OCI-LY7 (cell line): ENCODE data around the gene SPAG9. TPM values are rescaled to one million over a fixed set of nuclear protein-coding genes. Genes with fewer than 3 reads are reported as not detected.

ENCODE experiments used
- BruUV-seq: library from RNA; stranded (reverse); fragments of 400-500 nt; replicated peaks from 2 replicates; lab custom pipeline; 2021; lab: Mats Ljungman, UMichigan
- CTCF ChIA-PET: fragments of 300-600 bp; sonication (Branson Sonifier 250); formaldehyde crosslinking; loops from one replicate; lab custom pipeline; 2022; ENCODE audit warnings: antibody characterized with exemption; ENCODE audit not compliant: unreplicated experiment; lab: Charles Lee
- POLR2A ChIA-PET: fragments of 300-600 bp; sonication (Branson Sonifier 250); formaldehyde crosslinking; loops from one replicate; lab custom pipeline; 2022; ENCODE audit warnings: antibody characterized with exemption; lab: Charles Lee
- DNase-seq: peaks from one replicate; pipeline ENCODE4 v3.0.0-alpha.2; 2015; ENCODE audit warnings: low spot score
- H2AFZ ChIP-seq: fragments of 200-600 bp; sonication (generic), shearing (Covaris generic); 2 replicates; pipeline ENCODE4 v1.6.1; 2014; ENCODE audit warnings: mild to moderate bottlenecking, antibody characterized with exemption, low read length, moderate library complexity
- H3K27ac ChIP-seq: fragments of 200-600 bp; sonication (generic); 2 replicates; pipeline ENCODE4 v1.5.1; 2014; ENCODE audit warnings: mixed run types, low read depth, mild to moderate bottlenecking, moderate library complexity, low read length, inconsistent platforms; ENCODE audit not compliant: poor library complexity, severe bottlenecking
- H3K36me3 ChIP-seq: fragments of 200-600 bp; sonication (generic); 2 replicates; pipeline ENCODE4 v1.6.1; 2014; ENCODE audit warnings: mild to moderate bottlenecking, antibody characterized with exemption, low read length, moderate library complexity, mixed read lengths; ENCODE audit not compliant: insufficient read depth
- H3K4me1 ChIP-seq: fragments of 200-600 bp; sonication (generic); 2 replicates; pipeline ENCODE4 v1.5.1; 2014; ENCODE audit warnings: mild to moderate bottlenecking, low read length; ENCODE audit not compliant: insufficient read depth, poor library complexity, severe bottlenecking
- H3K4me2 ChIP-seq: fragments of 200-600 bp; sonication (generic); 2 replicates; pipeline ENCODE4 v1.6.1; 2014; ENCODE audit warnings: mild to moderate bottlenecking, low read length
- H3K4me3 ChIP-seq: fragments of 200-600 bp; sonication (generic); 2 replicates; pipeline ENCODE4 v1.5.1; 2014; ENCODE audit warnings: mild to moderate bottlenecking, low read depth, low read length; ENCODE audit not compliant: poor library complexity, severe bottlenecking
- H3K79me2 ChIP-seq: fragments of 200-600 bp; sonication (generic); 2 replicates; pipeline ENCODE4 v1.6.1; 2016; ENCODE audit warnings: low read depth, mild to moderate bottlenecking, low read length, moderate library complexity, mixed read lengths; ENCODE audit not compliant: insufficient read depth
- H3K9me2 ChIP-seq: fragments of 200-600 bp; sonication (generic); 2 replicates; pipeline ENCODE4 v1.6.1; 2016; ENCODE audit warnings: mild to moderate bottlenecking, low read length, mixed read lengths; ENCODE audit not compliant: insufficient read depth
- H3K9me3 ChIP-seq: fragments of 200-600 bp; sonication (generic); 2 replicates; pipeline ENCODE4 v1.6.1; 2014; ENCODE audit warnings: mild to moderate bottlenecking, mixed run types, low read length, mixed read lengths
- H4K20me1 ChIP-seq: fragments of 200-600 bp; sonication (generic); 2 replicates; pipeline ENCODE4 v1.6.1; 2014; ENCODE audit warnings: mild to moderate bottlenecking, antibody characterized with exemption, low read length, moderate library complexity, mixed read lengths; ENCODE audit not compliant: insufficient read depth
- CTCF ChIP-seq: fragments of 200-600 bp; sonication (generic); conservative IDR thresholded peaks from 2 replicates; pipeline ENCODE4 v1.5.1; 2014; ENCODE audit warnings: mild to moderate bottlenecking, antibody characterized with exemption, low read length, moderate library complexity, mixed read lengths
- EZH2phosphoT487 ChIP-seq: fragments of 200-600 bp; sonication (generic); IDR thresholded peaks from 2 replicates; pipeline ENCODE4 v1.6.1; 2018; ENCODE audit warnings: low read depth, borderline replicate concordance, mild to moderate bottlenecking, mixed run types, antibody characterized with exemption, low read length, moderate library complexity, mixed read lengths
- intact Hi-C: fragments of 100-400 bp; cut with micrococcal nuclease; formaldehyde crosslinking; loops from one replicate; pipeline ENCODE4 v1.10.0; 2022; ENCODE audit not compliant: unreplicated experiment
- total RNA-seq, 2 experiments: library from RNA; depleted of rRNA in 1 of 2; stranded (reverse); fragments of >200 nt in 1 of 2; shearing (Covaris generic) in 1 of 2; gene quantifications; 2 replicates each; pipeline ENCODE4 v1.2.3, GENCODE V29; 2014 to 2022

Gene SPAG9
- total RNA-seq, 2 experiments from 2014 or later = 75.5 to 78.9 TPM

DNA sequence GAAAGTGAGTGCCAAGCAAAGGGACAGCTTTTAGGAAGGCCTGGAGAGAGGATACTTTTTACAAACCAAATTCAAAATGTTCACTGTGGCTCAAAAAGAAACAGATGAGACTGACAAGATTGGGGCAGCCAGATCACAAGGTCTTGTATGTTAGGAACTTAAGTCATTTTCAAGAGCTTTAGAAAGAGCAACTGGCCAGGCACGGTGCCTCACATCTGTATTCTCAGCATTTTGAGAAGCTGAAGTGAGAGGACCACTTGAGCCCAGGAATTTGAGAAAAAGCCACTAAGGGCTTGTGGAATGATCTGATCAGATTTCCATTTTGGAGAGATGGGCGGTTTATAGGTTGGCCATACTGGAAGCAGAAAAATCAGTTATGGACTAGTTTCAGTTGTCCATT is 17.2 kb downstream of the SPAG9 start:
- H2AFZ ChIP-seq = no peak overlapping the region
- H3K4me1 ChIP-seq = peaks cover 2% of the 10 kb centered on the region
- intact Hi-C loops = no loop called here
- peaks cover 25% of the 10 kb centered on the region for H3K36me3 ChIP-seq
- no peaks in the 10 kb centered on the region for H3K9me2 ChIP-seq
- no peaks in the 10 kb centered on the region for H3K9me3 ChIP-seq
- ChIA-PET POLR2A (interaction anchor here (0.9 kb wide), 1 partner anchor 23 kb away, joined by 6 read pairs; no protein-coding TSS in a partner anchor), CTCF (no interaction called here)
- no peaks in the 10 kb centered on the region for H4K20me1 ChIP-seq
- no peak overlapping the region for H3K4me2 ChIP-seq
- peaks cover 81% of the 10 kb centered on the region for H3K79me2 ChIP-seq
- H3K27ac ChIP-seq = no peak overlapping the region
- TF ChIP-seq CTCF (no peak), EZH2phosphoT487 (no peak)
- H3K4me3 ChIP-seq = no peak overlapping the region
- BruUV-seq = no TSS peak
- no peak for DNase-seq

- no peak for TF ChIP-seq EZH2phosphoT487
- no peak for TF ChIP-seq CTCF
- Histone ChIP-seq H3K4me2 (no peak overlapping the region), H3K4me1 (peaks cover 6% of the 10 kb centered on the region), H4K20me1 (no peaks in the 10 kb centered on the region), H3K79me2 (peaks cover 77% of the 10 kb centered on the region), H3K9me2 (no peaks in the 10 kb centered on the region), H2AFZ (no peak overlapping the region), H3K4me3 (no peak overlapping the region), H3K9me3 (no peaks in the 10 kb centered on the region), H3K27ac (no peak overlapping the region), H3K36me3 (peaks cover 25% of the 10 kb centered on the region)
- BruUV-seq = no TSS peak
- intact Hi-C loops = no loop called here
- POLR2A ChIA-PET = interaction anchor here (0.9 kb wide), 1 partner anchor 24 kb away, joined by 6 read pairs; no protein-coding TSS in a partner anchor
- CTCF ChIA-PET = no interaction called here
- DNase-seq = no peak
Observed at GRCh38 chr17:51103050-51103449, 17.6 kb downstream of the SPAG9 start.

GRCh38 chr17:51097708-51098446 is 22.8 kb downstream of the SPAG9 start:
- peaks cover 25% of the 10 kb centered on the region for H3K4me1 ChIP-seq
- ChIA-PET CTCF (no interaction called here), POLR2A (interaction anchor here (1.2 kb wide), 1 partner anchor 12 kb away, joined by 3 read pairs; no protein-coding TSS in a partner anchor)
- no peaks in the 10 kb centered on the region for H3K9me3 ChIP-seq
- no peak for TF ChIP-seq CTCF
- no peak for TF ChIP-seq EZH2phosphoT487
- peak; percentile 21 for DNase-seq
- no peak overlapping the region for H3K27ac ChIP-seq
- intact Hi-C loops = no loop called here
- H3K9me2 ChIP-seq = no peaks in the 10 kb centered on the region
- no peak overlapping the region for H3K4me2 ChIP-seq
- peaks cover 27% of the 10 kb centered on the region for H3K36me3 ChIP-seq
- no TSS peak for BruUV-seq
- no peak overlapping the region for H3K4me3 ChIP-seq
- H4K20me1 ChIP-seq = 0 out of 2 replicates have a peak, but pooled peaks cover 5% of the 10 kb centered on the region
- H2AFZ ChIP-seq = no peak overlapping the region
- H3K79me2 ChIP-seq = peaks cover 69% of the 10 kb centered on the region
